Psoas muscle (tissue), 8 donors: ENCODE results near the gene NSMF. TPM values are rescaled to one million over a fixed set of nuclear protein-coding genes. Genes with fewer than 3 reads are reported as not detected.

Experiments
- ATAC-seq, 4 donors: fragments of 200-7000 bp; cut with Tn5 transposase; one replicate each; pipeline ENCODE4 v1.9.1; 2020; ENCODE audit warnings: moderate library complexity in 3 of 4, mild to moderate bottlenecking in 2 of 4
- DNase-seq, 2 donors: peaks; one replicate each; pipeline ENCODE4 v3.0.0-alpha.2; 2020
- H3K27ac ChIP-seq: fragments of 200-600 bp; one replicate; pipeline ENCODE4 v1.8.0; 2022
- H3K27me3 ChIP-seq, 3 donors: fragments of 200-600 bp in 1 of 3; one replicate each; pipeline versions ENCODE4 v1.6.1 to v1.8.0; 2013 to 2022; ENCODE audit warnings: low read length in 2 of 3, mild to moderate bottlenecking in 2 of 3, moderate library complexity in 1 of 3; ENCODE audit not compliant: insufficient read depth in 3 of 3
- H3K36me3 ChIP-seq, 2 donors: fragments of 200-600 bp in 1 of 2; one replicate each; pipeline versions ENCODE4 v1.6.1 to v1.8.0; 2013 to 2022; ENCODE audit warnings: low read depth in 1 of 2, mild to moderate bottlenecking in 1 of 2, moderate library complexity in 1 of 2; ENCODE audit not compliant: insufficient read depth in 1 of 2
- H3K4me1 ChIP-seq: fragments of 200-600 bp; one replicate; pipeline ENCODE4 v1.8.0; 2022
- H3K4me3 ChIP-seq: fragments of 200-600 bp; one replicate; pipeline ENCODE4 v1.8.0; 2022; ENCODE audit warnings: mild to moderate bottlenecking
- H3K9me3 ChIP-seq: fragments of 200-600 bp; one replicate; pipeline ENCODE4 v1.8.0; 2022
- CTCF ChIP-seq: fragments of 200-600 bp; IDR thresholded peaks from one replicate; pipeline ENCODE4 v1.8.0; 2022; ENCODE audit warnings: antibody characterized with exemption
- WGBS, 3 donors: extraction: QIAGEN DNeasy Blood & Tissue Kit; methylation state at CpG; one replicate each; pipeline versions ENCODE4 v1.1.6 to v1.1.7; 2013; 5-methylcytosine and 5-hydroxymethylcytosine counted together
- intact Hi-C, 2 donors: fragments of 100-400 bp; cut with DNase I; formaldehyde crosslinking; loops; one replicate each; pipeline versions ENCODE4 v1.11.0 to v1.14.2; 2022
- polyA plus RNA-seq, 3 donors: library from polyadenylated mRNA; stranded (reverse); fragments of 200-250 nt; gene quantifications; one replicate each; pipeline ENCODE4 v1.2.3, GENCODE V29; 2013
- total RNA-seq, 4 donors: library from RNA; stranded (reverse); fragmentation: NEBNext Ultra II Directional in 2 of 4; extraction: Animal tissue kit (Norgen Biotek cat#: 25700) in 2 of 4; gene quantifications; one replicate each; pipeline versions ENCODE4 v1.2.1 to v1.2.4, GENCODE V29; 2021 to 2023
- donor health status: healthy with polysubstance abuse.
- donor health status: DM: no; HTN: no; CAD: no; lungs with moderate emphysema.
- donor health status: Bipolar disorder and iron deficiency.
- donor health status: healthy.
- donor health status: DM: yes; HTN: yes; CAD: no.
- donor health status: DM: no; HTN: no; CAD: no.
- donor health status: DM: no; HTN: no; CAD: no.
- donor health status: DM: yes; HTN: yes; CAD: no.

The NSMF gene
- total and polyA plus RNA-seq, 7 donors: 4.8 to 11.2 (median 6.4) TPM

DNA sequence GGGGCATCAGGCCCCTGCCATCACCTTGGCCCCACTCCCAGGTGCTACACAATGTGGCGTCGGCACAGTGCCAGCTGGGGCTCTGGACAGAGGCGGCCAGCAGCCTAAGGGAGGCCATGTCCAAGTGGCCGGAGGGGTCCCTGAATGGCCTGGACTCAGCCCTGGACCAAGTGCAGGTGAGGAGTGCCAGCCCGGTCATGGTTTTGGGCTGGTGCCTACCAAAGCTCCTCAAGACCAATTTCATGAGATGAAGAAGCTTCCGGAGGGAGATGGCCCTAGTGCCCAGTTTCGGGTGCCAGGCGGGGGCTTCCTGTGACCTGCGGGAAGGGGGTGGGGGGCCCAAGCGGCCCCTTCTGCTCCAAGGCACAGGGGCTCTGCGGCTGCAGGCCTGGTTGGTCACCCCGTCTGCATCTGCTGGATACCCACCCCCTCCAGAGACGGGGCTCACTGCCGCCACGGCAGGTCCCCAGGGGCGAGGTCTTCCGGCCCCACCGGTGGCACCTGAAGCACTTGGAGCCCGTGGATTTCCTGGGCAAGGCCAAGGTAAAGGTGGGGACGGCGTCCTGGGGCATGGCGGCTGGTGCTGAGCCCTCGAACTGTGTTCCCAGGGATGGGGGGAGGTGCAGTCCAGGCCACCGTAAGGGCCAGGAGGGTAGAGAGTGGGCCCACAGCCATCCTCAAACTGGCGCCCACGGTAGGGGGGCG is 30.1 kb downstream of the NSMF start:
- H3K27ac ChIP-seq: no peak overlapping the region
- no peaks in the 10 kb centered on the region for H3K27me3 ChIP-seq
- DNase-seq (peak; percentile 12 to 48), ATAC-seq (no peak)
- 64 to 79% (median 66%) methylated on average over 26 to 27 of the region's 27 CpGs for WGBS, 3 donors
- intact Hi-C loops: no loop called here
- peaks cover 15% of the 10 kb centered on the region for H3K4me1 ChIP-seq
- TF ChIP-seq CTCF: no peak
- H3K36me3 ChIP-seq: peaks cover 0 to 4% of the 10 kb centered on the region in 2 donors
- H3K4me3 ChIP-seq: no peak overlapping the region
- H3K9me3 ChIP-seq: no peaks in the 10 kb centered on the region

GRCh38 chr9:137428311-137428630 is 30.9 kb downstream of the NSMF start:
- WGBS, 3 donors: 64 to 73% (median 66%) methylated on average over 5 to 6 of the region's 6 CpGs
- DNase-seq: peak; percentile 4 to 37
- ATAC-seq: no peak
- peaks cover 0 to 4% of the 10 kb centered on the region in 2 donors for H3K36me3 ChIP-seq
- H3K4me1 ChIP-seq: peaks cover 17% of the 10 kb centered on the region
- intact Hi-C loops: no loop called here
- no peak overlapping the region for H3K27ac ChIP-seq
- TF ChIP-seq CTCF: no peak
- no peaks in the 10 kb centered on the region for H3K27me3 ChIP-seq
- no peak overlapping the region for H3K4me3 ChIP-seq
- no peaks in the 10 kb centered on the region for H3K9me3 ChIP-seq

GRCh38 chr9:137427454-137428310 is 31.5 kb downstream of the NSMF start:
- no peak for TF ChIP-seq CTCF
- H3K36me3 ChIP-seq: peaks cover 0 to 4% of the 10 kb centered on the region in 2 donors
- H3K4me3 ChIP-seq: no peak overlapping the region
- ATAC-seq: no peak
- no peaks in the 10 kb centered on the region for H3K27me3 ChIP-seq
- DNase-seq: peak; percentile 14 to 48
- peaks cover 17% of the 10 kb centered on the region for H3K4me1 ChIP-seq
- WGBS, 3 donors: 70 to 73% (median 72%) methylated on average over 23 to 27 of the region's 27 CpGs
- no peak overlapping the region for H3K27ac ChIP-seq
- intact Hi-C loops: no loop called here
- no peaks in the 10 kb centered on the region for H3K9me3 ChIP-seq

DNA sequence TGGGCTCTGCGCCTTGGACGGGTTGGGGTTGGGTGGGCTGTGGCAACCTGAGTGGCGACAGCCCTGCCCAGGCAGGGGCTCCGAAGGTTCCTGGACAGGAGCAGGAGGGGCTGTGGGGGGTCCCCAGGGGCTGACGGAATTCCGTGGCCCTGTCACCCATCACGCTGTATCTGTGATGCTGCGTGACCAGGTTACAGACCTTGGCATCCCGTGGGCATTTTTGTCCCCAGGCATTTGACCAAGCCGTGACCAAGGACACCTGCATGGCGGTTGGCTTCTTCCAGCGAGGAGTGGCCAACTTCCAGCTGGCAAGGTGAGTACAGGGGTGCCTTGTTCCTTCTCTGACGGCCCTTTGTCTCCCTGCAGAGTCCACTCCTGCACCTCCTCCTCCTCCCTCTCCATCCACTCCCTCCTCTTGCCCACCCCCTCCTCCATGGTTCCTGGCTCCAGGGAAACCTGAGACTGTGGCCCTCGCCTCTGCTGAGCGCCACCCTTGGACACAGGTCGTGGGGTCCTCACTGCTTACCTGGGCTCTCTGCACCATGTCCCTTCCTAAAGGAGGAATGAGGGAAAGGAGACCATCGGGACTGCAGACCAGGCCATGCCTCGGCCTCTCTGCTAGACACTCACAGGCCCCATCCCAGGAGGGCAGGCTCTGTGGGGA is 33.0 kb downstream of the NSMF start:
- ATAC-seq (no peak), DNase-seq (peak; percentile 13 to 50)
- peaks cover 24% of the 10 kb centered on the region for H3K4me1 ChIP-seq
- no peak for TF ChIP-seq CTCF
- 62 to 67% (median 63%) methylated on average over 18 of the region's 18 CpGs for WGBS, 3 donors
- intact Hi-C loops: no loop called here
- no peaks in the 10 kb centered on the region for H3K9me3 ChIP-seq
- H3K27me3 ChIP-seq: no peaks in the 10 kb centered on the region
- H3K36me3 ChIP-seq: peaks cover 0 to 4% of the 10 kb centered on the region in 2 donors
- peak overlapping the region; percentile 83 for H3K27ac ChIP-seq
- H3K4me3 ChIP-seq: no peak overlapping the region
